Spleen (tissue), 11 donors: Measurements from ENCODE around the gene DCAF6. TPM values are rescaled to one million over a fixed set of nuclear protein-coding genes. Genes with fewer than 3 reads are reported as not detected.

Experiments used
- DNase-seq: peaks from one replicate; pipeline ENCODE4 v3.0.0-alpha.2; 2020
- H3K27ac ChIP-seq, 8 donors: fragments of 200-600 bp; sonication (generic) in 7 of 8; 1 replicate in 4 of 8; 2 replicates in 4 of 8; pipeline versions ENCODE4 v1.5.0 to v1.8.0; 2016 to 2021; ENCODE audit warnings: inconsistent platforms in 4 of 8, mild to moderate bottlenecking in 4 of 8, moderate library complexity in 1 of 8
- H3K27me3 ChIP-seq, 7 donors: fragments of 200-600 bp; sonication (generic) in 6 of 7; replicated peaks in 1 of 7; 1 replicate in 4 of 7; 2 replicates in 3 of 7; pipeline versions ENCODE4 v1.5.0 to v1.8.0; 2016 to 2021; ENCODE audit warnings: inconsistent platforms in 3 of 7, mild to moderate bottlenecking in 1 of 7
- H3K36me3 ChIP-seq, 6 donors: fragments of 200-600 bp; sonication (generic) in 5 of 6; 1 replicate in 4 of 6; 2 replicates in 2 of 6; pipeline versions ENCODE4 v1.5.0 to v1.8.0; 2016 to 2021; ENCODE audit warnings: inconsistent platforms in 2 of 6
- H3K4me1 ChIP-seq, 6 donors: fragments of 200-600 bp; sonication (generic) in 5 of 6; 1 replicate in 3 of 6; 2 replicates in 3 of 6; pipeline versions ENCODE4 v1.5.0 to v1.8.0; 2016 to 2021; ENCODE audit warnings: inconsistent platforms in 3 of 6
- H3K4me3 ChIP-seq, 8 donors: fragments of 200-600 bp; sonication (generic) in 7 of 8; 1 replicate in 4 of 8; 2 replicates in 4 of 8; pipeline versions ENCODE4 v1.5.0 to v1.8.0; 2016 to 2021; ENCODE audit warnings: inconsistent platforms in 4 of 8, mild to moderate bottlenecking in 4 of 8, moderate library complexity in 2 of 8
- H3K9me3 ChIP-seq, 8 donors: fragments of 200-600 bp; sonication (generic) in 7 of 8; 1 replicate in 4 of 8; 2 replicates in 4 of 8; pipeline versions ENCODE4 v1.5.0 to v1.8.0; 2016 to 2021; ENCODE audit warnings: inconsistent platforms in 4 of 8
- POLR2A ChIP-seq, 3 donors: fragments of 450-650 bp; IDR thresholded peaks; one replicate each; pipeline ENCODE4 v1.5.1; 2017; ENCODE audit warnings: antibody characterized with exemption in 3 of 3, mild to moderate bottlenecking in 1 of 3
- POLR2AphosphoS5 ChIP-seq, 3 donors: sonication (generic); formaldehyde crosslinking; IDR thresholded peaks; one replicate each; pipeline ENCODE4 v1.5.1; 2017; ENCODE audit warnings: antibody characterized with exemption in 3 of 3
- WGBS, 5 donors: extraction: QIAGEN DNeasy Blood & Tissue Kit in 3 of 5; methylation state at CpG; one replicate each; pipeline versions ENCODE4 v1.1.5 to v1.1.7; 2013 to 2018; 5-methylcytosine and 5-hydroxymethylcytosine counted together
- intact Hi-C: fragments of 100-400 bp; cut with DNase I; formaldehyde crosslinking; loops from one replicate; pipeline ENCODE4 v1.15.0; 2023; ENCODE audit warnings: low total_unique reads
- polyA plus RNA-seq, 3 donors: library from polyadenylated mRNA; stranded (reverse); fragments of 200-250 nt; gene quantifications; one replicate each; pipeline ENCODE4 v1.2.1, GENCODE V29; 2013
- total RNA-seq, 7 donors: library from RNA; depleted of rRNA in 3 of 7; stranded (reverse); fragments of >200 nt in 3 of 7; fragmentation: NEBNext Ultra II Directional in 4 of 7; extraction: Animal tissue kit (Norgen Biotek cat#: 25700) in 4 of 7; gene quantifications; one replicate each; pipeline versions ENCODE4 v1.1.0 to v1.2.1, GENCODE V29; 2016 to 2021
- TF ChIP-seq, protein P1 (sequence below), 11 experiments: fragments of 200-600 bp in 7 of 11; fragments of 450-650 bp in 4 of 11; sonication (generic) in 4 of 11; IDR thresholded peaks in 8 of 11; conservative IDR thresholded peaks in 3 of 11; 1 replicate in 7 of 11; 2 replicates in 4 of 11; pipeline versions ENCODE4 v1.4.0 to v1.8.0; 2016 to 2021; ENCODE audit warnings: antibody characterized with exemption in 11 of 11, inconsistent platforms in 4 of 11, mild to moderate bottlenecking in 1 of 11
- donor health status: healthy with polysubstance abuse.
- donor health status: DM: no; HTN: no; CAD: no; lungs with moderate emphysema.
- donor health status: DM: no; HTN: no; CAD: no.
- donor health status: Bipolar disorder and iron deficiency.
- donor health status: healthy.
- donor health status: DM: no; HTN: no; CAD: no.
- donor health status: DM: yes; HTN: yes; CAD: no.

The DCAF6 gene
- total and polyA plus RNA-seq, 10 donors = 19.2 to 76.6 (median 43.6) TPM

DNA sequence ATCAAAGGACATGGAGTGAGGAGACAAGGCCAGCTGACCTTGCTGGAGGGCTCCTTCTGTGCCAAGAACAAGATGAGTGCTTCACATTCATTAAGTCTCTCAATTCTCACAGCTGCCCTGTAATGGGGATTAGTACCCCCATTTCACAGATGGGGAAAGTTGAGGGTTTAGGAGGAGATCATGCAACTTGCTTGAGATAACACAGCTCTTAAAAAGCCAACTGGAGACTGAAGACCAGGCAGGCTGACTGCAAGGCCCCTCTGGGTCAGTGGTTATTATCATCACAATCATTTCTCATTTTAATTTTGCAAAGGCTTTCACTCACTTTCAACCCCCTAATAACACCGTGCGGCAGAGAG is 153.5 kb downstream of the DCAF6 start:
- no peak for TF ChIP-seq POLR2A (IDR thresholded peaks at IDR 0.05)
- TF ChIP-seq, protein P1, sequence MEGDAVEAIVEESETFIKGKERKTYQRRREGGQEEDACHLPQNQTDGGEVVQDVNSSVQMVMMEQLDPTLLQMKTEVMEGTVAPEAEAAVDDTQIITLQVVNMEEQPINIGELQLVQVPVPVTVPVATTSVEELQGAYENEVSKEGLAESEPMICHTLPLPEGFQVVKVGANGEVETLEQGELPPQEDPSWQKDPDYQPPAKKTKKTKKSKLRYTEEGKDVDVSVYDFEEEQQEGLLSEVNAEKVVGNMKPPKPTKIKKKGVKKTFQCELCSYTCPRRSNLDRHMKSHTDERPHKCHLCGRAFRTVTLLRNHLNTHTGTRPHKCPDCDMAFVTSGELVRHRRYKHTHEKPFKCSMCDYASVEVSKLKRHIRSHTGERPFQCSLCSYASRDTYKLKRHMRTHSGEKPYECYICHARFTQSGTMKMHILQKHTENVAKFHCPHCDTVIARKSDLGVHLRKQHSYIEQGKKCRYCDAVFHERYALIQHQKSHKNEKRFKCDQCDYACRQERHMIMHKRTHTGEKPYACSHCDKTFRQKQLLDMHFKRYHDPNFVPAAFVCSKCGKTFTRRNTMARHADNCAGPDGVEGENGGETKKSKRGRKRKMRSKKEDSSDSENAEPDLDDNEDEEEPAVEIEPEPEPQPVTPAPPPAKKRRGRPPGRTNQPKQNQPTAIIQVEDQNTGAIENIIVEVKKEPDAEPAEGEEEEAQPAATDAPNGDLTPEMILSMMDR (IDR thresholded peaks at IDR 0.05 in 8 of 11, conservative IDR thresholded peaks at IDR 0.05 in 3 of 11) = no peak
- Histone ChIP-seq H3K27me3 (no peaks in the 10 kb centered on the region), H3K27ac (no peak overlapping the region), H3K4me1 (peaks cover 0 to 4% (median 2%) of the 10 kb centered on the region in 6 donors), H3K4me3 (no peak overlapping the region), H3K9me3 (no peaks in the 10 kb centered on the region), H3K36me3 (no peaks in the 10 kb centered on the region)
- intact Hi-C loops = no loop called here
- WGBS, 5 donors = 79 to 94% (median 84%) methylated on average over 2 of the region's 2 CpGs
- no peak for DNase-seq

DNA sequence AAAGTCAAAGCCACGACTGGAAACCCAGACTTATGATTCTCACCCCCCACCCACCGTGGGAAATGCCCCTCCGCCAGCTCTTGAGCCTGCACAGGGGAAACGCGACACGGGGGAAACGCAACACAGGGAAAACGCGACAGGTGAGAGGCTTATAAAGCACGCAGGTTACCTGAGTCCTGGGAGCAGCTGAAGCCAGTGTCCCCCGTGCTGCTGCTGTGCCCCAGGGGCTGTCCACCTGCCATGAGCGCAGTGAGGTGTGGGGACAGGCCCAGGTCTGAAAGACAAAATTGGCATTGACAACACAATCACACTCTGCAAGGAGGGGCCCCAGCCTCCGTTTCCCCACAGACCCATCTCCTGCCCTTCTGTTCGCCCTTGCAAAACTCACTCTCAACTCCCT is 153.9 kb downstream of the DCAF6 start:
- TF ChIP-seq, protein P1 (IDR thresholded peaks at IDR 0.05 in 8 of 11, conservative IDR thresholded peaks at IDR 0.05 in 3 of 11) = no peak
- no peak for TF ChIP-seq POLR2A (IDR thresholded peaks at IDR 0.05)
- no peak for TF ChIP-seq POLR2AphosphoS5 (IDR thresholded peaks at IDR 0.05)
- WGBS, 5 donors = 88 to 94% (median 91%) methylated on average over 14 of the region's 14 CpGs
- intact Hi-C loops = no loop called here

DNA sequence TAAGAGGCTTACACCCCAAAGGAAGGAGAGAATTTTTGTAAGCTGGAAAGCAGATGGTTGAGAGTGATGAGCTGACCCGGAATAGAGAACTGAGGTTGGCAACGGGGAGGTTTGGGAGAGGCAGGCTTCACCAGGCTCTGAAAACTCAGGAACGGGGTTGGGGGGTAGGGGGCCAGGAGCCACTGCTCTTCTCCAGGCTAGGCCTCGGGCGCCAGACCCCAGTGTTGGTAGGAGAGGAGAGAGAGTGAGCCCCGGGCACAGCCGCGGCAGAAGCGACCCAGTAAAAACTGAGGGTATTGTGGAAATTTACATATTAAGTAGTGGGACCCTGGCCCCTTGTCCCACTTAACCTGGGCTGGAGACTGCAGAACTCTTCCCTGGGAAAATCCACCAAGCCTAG is 154.6 kb downstream of the DCAF6 start:
- no peaks in the 10 kb centered on the region for H3K9me3 ChIP-seq
- H3K27ac ChIP-seq = no peak overlapping the region
- no peak for DNase-seq
- intact Hi-C loops = no loop called here
- TF ChIP-seq POLR2A (IDR thresholded peaks at IDR 0.05) = no peak
- TF ChIP-seq POLR2AphosphoS5 (IDR thresholded peaks at IDR 0.05) = no peak
- TF ChIP-seq, protein P1 (IDR thresholded peaks at IDR 0.05 in 8 of 11, conservative IDR thresholded peaks at IDR 0.05 in 3 of 11) = no peak
- no peaks in the 10 kb centered on the region for H3K36me3 ChIP-seq
- H3K4me1 ChIP-seq = no peaks in the 10 kb centered on the region
- H3K4me3 ChIP-seq = no peak overlapping the region
- H3K27me3 ChIP-seq = no peaks in the 10 kb centered on the region
- WGBS, 5 donors = 92 to 98% (median 93%) methylated on average over 9 of the region's 9 CpGs

More for the DNA sequence above, 153.9 kb downstream of the DCAF6 start:
- no peaks in the 10 kb centered on the region for H3K36me3 ChIP-seq
- H3K4me3 ChIP-seq = no peak overlapping the region
- H3K27me3 ChIP-seq = no peaks in the 10 kb centered on the region
- no peaks in the 10 kb centered on the region for H3K9me3 ChIP-seq
- DNase-seq = no peak
- H3K27ac ChIP-seq = no peak overlapping the region
- H3K4me1 ChIP-seq = no peaks in the 10 kb centered on the region

- no peaks in the 10 kb centered on the region for H3K9me3 ChIP-seq
- intact Hi-C loops = no loop called here
- H3K27ac ChIP-seq = no peak overlapping the region
- TF ChIP-seq POLR2A (IDR thresholded peaks at IDR 0.05) (no peak), POLR2AphosphoS5 (IDR thresholded peaks at IDR 0.05) (no peak)
- TF ChIP-seq, protein P1 (IDR thresholded peaks at IDR 0.05 in 8 of 11, conservative IDR thresholded peaks at IDR 0.05 in 3 of 11) = no peak
- 79 to 92% (median 89%) methylated on average over 7 to 8 of the region's 8 CpGs for WGBS, 5 donors
- DNase-seq = no peak
- no peaks in the 10 kb centered on the region for H3K27me3 ChIP-seq
- no peak overlapping the region for H3K4me3 ChIP-seq
- no peaks in the 10 kb centered on the region for H3K4me1 ChIP-seq
- no peaks in the 10 kb centered on the region for H3K36me3 ChIP-seq
These were observed 155.5 kb downstream of the DCAF6 start for GRCh38 chr1:168091720-168092550.
